ENCODE results near the gene NPDC1.

NPDC1 gene

GRCh38 chr9:136994180-136994887 lies 51.6 kb downstream of the NPDC1 start:
- DNase-seq (ENCODE audit: low read depth in 2 of 2), result no peak

DNA sequence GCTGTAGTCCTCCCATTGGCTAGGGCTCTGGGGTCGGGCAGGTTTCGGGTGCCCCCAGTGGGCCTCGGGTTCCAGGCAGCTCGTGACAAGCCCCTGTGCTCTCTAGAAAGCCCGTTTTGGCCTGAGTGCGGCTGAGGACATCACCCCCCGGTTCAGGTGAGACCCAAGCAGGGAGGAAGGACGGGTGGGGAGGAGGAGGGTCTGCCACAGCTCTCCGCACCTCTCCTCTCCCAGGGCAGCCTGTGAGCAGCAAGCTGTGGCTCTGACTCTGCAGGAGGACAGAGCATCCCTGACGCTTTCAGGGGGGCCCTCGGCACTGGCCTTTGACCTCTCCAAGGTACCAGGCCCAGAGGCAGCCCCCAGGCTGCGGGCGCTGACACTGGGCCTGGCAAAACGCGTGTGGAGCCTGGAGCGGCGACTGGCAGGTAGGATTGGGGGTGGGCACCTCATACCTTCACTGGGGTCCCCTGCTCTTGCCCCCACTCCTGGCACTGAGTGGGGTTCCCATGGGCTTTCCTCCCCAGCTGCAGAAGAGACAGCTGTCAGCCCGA lies 53.1 kb downstream of the NPDC1 start:
- DNase-seq (ENCODE audit: low read depth in 2 of 2), result no peak

DNA sequence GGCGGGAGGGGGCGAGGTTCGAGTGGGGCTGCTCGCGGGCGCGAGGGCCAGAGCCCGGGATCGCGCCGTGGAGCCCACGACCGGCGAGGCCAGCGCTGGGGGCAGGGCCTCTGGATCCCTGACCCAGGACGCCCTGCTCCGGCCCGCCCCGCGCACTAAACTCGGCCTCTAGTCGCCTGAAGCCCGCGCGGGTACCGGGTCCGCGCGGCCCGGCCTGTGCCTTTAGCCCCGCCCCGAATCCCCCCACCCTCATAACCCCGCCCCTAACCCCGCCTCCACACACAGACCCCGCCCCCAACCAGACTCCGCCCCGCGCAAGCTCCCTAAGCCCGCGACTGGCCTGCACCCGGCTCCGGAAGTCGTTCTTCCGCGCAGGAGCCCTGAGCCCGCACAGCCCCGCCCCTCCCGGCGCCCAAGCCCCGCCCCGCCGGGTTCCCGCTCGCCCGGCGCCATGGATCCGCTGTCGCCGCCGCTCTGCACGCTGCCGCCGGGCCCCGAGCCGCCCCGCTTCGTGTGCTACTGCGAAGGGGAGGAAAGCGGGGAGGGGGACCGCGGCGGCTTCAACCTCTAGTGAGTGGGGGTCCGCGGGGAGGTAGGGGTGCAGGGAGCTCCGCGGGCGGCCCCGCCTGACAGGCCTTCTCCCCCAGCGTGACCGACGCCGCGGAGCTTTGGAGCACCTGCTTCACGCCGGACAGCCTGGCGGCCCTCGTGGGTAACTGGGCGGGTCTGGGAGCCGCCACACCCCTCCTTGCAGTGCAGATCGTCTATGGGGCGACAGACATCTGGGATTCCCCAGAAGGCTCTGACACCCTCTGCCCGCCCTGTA lies 53.8 kb downstream of the NPDC1 start, which contains the start of gene PAXX:
PAXX (plus strand) TSS at position 430 of the 826 bp plus-strand sequence; CDS start at position 452, 22 bp downstream.
- peak; percentile 65 to 72 for DNase-seq (ENCODE audit: low read depth in 2 of 2)

DNA sequence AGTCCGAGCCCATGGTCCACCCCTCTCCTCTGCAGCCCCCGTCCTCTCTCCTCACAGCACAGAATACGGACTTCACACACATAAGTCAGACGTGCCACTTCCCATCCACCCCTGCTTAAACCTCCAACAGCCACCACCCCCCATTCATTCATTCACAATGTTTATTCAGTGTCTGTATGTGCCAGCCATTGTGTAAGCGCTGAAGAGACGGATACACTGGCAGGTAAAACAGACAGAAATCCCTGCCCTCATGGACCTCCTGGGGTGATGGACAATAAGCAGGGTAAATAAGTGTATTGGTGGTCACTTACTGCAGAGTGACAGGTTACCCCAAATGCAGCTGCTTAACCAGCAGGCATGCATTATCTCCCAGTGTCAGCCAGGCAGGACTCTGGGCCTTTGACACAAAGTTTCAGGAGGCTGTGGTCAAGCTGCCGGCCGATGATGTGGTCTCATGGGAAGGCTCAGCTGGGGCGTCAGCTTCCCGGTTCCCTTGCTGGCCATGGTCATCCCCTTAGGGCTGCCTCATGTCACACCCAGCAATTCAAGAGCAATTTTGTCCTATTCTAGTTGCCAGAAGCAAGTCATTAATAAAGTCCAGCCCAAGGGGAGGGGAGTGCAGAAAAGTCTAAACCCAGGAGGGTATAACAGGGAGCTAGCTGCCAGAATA lies 55.6 kb downstream of the NPDC1 start:
- no peak for DNase-seq (ENCODE audit: low read depth in 2 of 2)
